ENCODE data around the gene THNSL1.

Gene THNSL1

DNA sequence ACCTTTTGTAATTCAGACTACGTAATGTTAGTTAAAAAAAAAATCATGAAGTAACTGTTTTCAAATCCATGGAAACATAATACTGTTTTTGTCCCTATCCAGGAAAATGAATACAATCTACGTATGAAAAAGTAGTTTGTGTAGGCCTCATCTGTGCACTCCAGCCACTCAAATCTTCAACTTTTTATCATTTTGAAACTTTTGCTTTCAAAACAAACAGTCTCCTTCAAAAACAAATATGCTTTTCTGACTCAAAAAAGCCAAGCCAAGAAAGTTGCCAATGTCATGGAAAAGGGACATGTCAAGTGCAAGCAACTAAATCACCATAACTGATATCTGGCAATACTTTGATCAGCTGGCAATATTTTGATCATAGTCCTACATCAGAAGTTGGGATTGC lies 13.1 kb downstream of the THNSL1 start:
- no peak overlapping the region for H3K4me3 Mint-ChIP-seq
- no peaks in the 10 kb centered on the region for H3K4me1 Mint-ChIP-seq
- H3K27ac Mint-ChIP-seq = no peak overlapping the region
- no peaks in the 10 kb centered on the region for H3K27me3 Mint-ChIP-seq
- DNase-seq (no peak), ATAC-seq (no peak)
- peaks cover 5 to 7% of the 10 kb centered on the region in 2 donors for H3K9me3 Mint-ChIP-seq

DNA sequence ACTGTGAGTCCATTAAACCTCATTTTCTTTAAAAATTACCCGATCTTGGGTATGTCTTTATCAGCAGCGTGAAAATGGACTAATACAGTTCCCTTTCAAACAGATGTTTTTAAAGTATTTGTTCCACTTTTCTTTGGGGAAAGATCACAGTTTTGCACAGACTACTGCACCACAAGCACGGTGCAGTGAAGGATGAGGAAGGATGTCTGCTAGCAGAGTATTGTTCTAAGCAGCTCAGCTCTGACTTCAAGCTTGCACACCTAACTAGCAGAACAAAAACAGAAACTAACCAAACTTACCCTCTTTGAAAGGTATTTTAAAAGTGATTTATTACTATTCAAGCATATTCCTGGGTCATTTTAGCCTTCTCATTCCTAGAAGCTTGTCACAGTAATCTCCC lies 20.0 kb downstream of the THNSL1 start:
- no peak overlapping the region for H3K27ac Mint-ChIP-seq
- no peak for ATAC-seq

GRCh38 chr10:25038325-25038724 lies 21.9 kb downstream of the THNSL1 start:
- Mint-ChIP-seq H3K4me3 (no peak overlapping the region), H3K27ac (no peak overlapping the region), H3K9me3 (no peaks in the 10 kb centered on the region), H3K27me3 (peaks cover 24% of the 10 kb centered on the region), H3K4me1 (no peaks in the 10 kb centered on the region)
- no peak for DNase-seq
- no peak for ATAC-seq

More for the DNA sequence above, 20.0 kb downstream of the THNSL1 start:
- DNase-seq = no peak
- Mint-ChIP-seq H3K27me3 (peaks cover 24% of the 10 kb centered on the region), H3K4me3 (no peak overlapping the region), H3K9me3 (no peaks in the 10 kb centered on the region), H3K4me1 (no peaks in the 10 kb centered on the region)

- Mint-ChIP-seq H3K4me1 (no peaks in the 10 kb centered on the region), H3K4me3 (no peak overlapping the region), H3K27me3 (peaks cover 28% of the 10 kb centered on the region), H3K9me3 (no peaks in the 10 kb centered on the region), H3K27ac (no peak overlapping the region)
- no peak for DNase-seq
- ATAC-seq = no peak
These were observed 23.1 kb downstream of the THNSL1 start for GRCh38 chr10:25039531-25039930.

- H3K4me1 Mint-ChIP-seq = no peaks in the 10 kb centered on the region
- peaks cover 34% of the 10 kb centered on the region for H3K27me3 Mint-ChIP-seq
- no peak overlapping the region for H3K27ac Mint-ChIP-seq
- H3K9me3 Mint-ChIP-seq = peaks cover 0 to 5% of the 10 kb centered on the region in 2 donors
- DNase-seq (no peak), ATAC-seq (no peak)
- H3K4me3 Mint-ChIP-seq = no peak overlapping the region
These were observed 30.2 kb downstream of the THNSL1 start for GRCh38 chr10:25046641-25047040.

DNA sequence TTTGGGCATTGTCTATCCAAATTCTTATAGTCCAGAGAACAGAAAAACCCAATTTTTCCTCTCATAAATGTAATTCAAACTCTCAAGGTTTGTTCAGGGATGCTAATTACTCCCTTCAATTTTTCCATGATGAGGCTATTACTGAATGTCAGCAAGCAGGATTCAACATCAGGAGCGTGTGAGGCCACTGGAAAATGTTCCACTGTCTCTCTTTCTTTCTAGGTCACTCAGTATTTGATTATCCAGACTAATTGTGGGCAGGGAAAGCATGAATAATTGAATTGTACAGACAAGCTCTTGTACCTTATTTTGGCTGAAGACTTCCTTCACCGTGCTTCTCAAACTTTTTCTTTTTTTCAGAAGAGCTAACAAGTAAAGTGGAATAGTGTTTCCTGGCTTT lies 30.7 kb downstream of the THNSL1 start:
- ATAC-seq = no peak
- Mint-ChIP-seq H3K4me1 (no peaks in the 10 kb centered on the region), H3K27ac (no peak overlapping the region), H3K4me3 (no peak overlapping the region), H3K9me3 (peaks cover 0 to 5% of the 10 kb centered on the region in 2 donors), H3K27me3 (peaks cover 34% of the 10 kb centered on the region)
- no peak for DNase-seq

DNA sequence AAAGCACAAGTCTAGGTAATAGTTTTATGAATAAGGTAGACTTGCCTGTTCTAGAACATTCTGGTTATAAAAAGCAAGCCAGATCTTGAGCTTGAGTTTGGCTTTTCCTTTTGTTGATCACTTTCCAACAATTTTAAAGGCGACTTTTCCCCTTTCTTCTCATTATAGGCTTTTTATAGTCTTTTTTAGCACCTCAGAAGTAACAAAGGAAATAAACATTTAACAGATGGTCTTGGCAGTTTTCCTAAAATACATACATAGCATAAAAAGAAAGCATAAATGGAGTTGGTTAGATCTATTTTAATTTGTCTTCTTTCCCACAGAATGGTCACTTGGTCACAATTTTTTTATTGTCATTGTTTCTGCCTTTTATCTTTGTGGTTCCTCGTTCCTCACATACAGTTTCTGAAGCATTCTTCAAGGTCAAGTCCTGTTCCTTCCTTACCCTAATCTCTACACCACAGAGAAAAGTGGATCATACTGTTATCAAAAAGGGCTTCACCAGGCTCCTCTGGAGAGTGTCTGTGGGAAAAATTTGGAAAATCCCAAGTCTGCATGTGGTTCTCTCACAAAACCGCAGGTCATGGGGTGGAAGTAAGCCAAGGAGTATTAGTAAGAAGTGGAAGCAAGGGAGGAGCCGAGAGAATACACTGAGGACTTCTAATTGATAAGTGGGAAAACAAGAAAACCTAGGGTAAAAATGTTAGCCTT lies 31.3 kb downstream of the THNSL1 start:
- DNase-seq (no peak), ATAC-seq (no peak)
- Mint-ChIP-seq H3K9me3 (peaks cover 0 to 5% of the 10 kb centered on the region in 2 donors), H3K27me3 (peaks cover 34% of the 10 kb centered on the region), H3K4me1 (no peaks in the 10 kb centered on the region), H3K4me3 (no peak overlapping the region), H3K27ac (no peak overlapping the region)

DNA sequence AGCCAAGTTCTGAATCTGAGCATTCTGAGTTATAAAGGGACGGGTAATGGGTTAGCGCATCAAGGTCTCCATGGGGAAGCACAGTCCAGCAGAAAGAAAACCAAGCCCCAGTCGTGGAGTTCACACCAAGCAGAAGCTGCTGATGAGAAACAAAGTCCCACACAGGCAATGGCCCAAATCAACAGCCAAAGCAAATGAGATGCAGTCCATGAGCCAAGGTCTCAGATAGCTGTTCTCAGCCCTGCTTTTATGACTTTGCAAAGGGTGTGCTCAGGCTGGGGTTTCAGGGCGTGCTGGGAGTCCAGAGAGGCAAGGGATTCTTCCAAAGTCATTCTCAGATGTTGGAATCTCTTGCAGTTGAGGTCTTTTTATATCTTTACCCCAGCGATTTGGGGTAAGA lies 32.0 kb downstream of the THNSL1 start:
- H3K27me3 Mint-ChIP-seq = peaks cover 34% of the 10 kb centered on the region
- no peak overlapping the region for H3K4me3 Mint-ChIP-seq

GRCh38 chr10:25049966-25050365 lies 33.6 kb downstream of the THNSL1 start:
- ATAC-seq (no peak), DNase-seq (no peak)
- Mint-ChIP-seq H3K9me3 (peaks cover 0 to 5% of the 10 kb centered on the region in 2 donors), H3K4me1 (no peaks in the 10 kb centered on the region), H3K27me3 (peaks cover 27% of the 10 kb centered on the region), H3K4me3 (no peak overlapping the region), H3K27ac (no peak overlapping the region)

More for the DNA sequence above, 32.0 kb downstream of the THNSL1 start:
- no peak for ATAC-seq
- Mint-ChIP-seq H3K4me1 (no peaks in the 10 kb centered on the region), H3K27ac (no peak overlapping the region), H3K9me3 (peaks cover 0 to 5% of the 10 kb centered on the region in 2 donors)
- DNase-seq = no peak

GRCh38 chr10:25050402-25050801 lies 34.0 kb downstream of the THNSL1 start:
- ATAC-seq = no peak
- no peak for DNase-seq
- Mint-ChIP-seq H3K4me1 (no peaks in the 10 kb centered on the region), H3K27ac (no peak overlapping the region), H3K27me3 (peaks cover 26% of the 10 kb centered on the region), H3K9me3 (peaks cover 0 to 5% of the 10 kb centered on the region in 2 donors), H3K4me3 (no peak overlapping the region)

GRCh38 chr10:25052012-25052411 lies 35.6 kb downstream of the THNSL1 start:
- ATAC-seq (no peak), DNase-seq (no peak)
- Mint-ChIP-seq H3K27me3 (peaks cover 26% of the 10 kb centered on the region), H3K4me3 (no peak overlapping the region), H3K4me1 (no peaks in the 10 kb centered on the region), H3K9me3 (peaks cover 0 to 5% of the 10 kb centered on the region in 2 donors), H3K27ac (no peak overlapping the region)

DNA sequence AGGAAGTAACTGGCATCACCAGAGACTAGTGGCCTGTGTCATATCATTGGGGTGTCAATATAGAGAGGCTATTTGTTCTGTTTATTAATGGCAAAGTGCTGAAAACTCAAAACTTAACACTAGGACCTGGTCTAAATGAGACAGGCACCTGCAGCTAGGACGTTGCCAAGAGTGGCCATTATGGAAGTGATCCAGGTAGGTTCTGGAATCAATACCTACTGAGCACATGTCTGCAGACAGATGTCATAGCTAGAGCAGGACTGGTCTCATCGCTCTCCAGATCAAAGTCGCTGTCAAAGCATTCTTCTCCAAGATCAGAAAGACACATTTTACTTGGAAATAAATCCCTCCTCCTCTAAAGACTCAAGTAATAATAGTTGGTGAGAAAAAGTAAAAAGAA lies 40.3 kb downstream of the THNSL1 start:
- ATAC-seq (no peak), DNase-seq (no peak)
- Mint-ChIP-seq H3K4me1 (no peaks in the 10 kb centered on the region), H3K4me3 (no peak overlapping the region), H3K27me3 (no peaks in the 10 kb centered on the region), H3K9me3 (no peaks in the 10 kb centered on the region), H3K27ac (no peak overlapping the region)

GRCh38 chr10:25057886-25058285 lies 41.5 kb downstream of the THNSL1 start:
- ATAC-seq = no peak

GRCh38 chr10:25059990-25060389 lies 43.6 kb downstream of the THNSL1 start:
- H3K27me3 Mint-ChIP-seq = no peaks in the 10 kb centered on the region
- no peaks in the 10 kb centered on the region for H3K9me3 Mint-ChIP-seq
- no peak for DNase-seq
- no peak overlapping the region for H3K27ac Mint-ChIP-seq
- no peak overlapping the region for H3K4me3 Mint-ChIP-seq
- peaks cover 18% of the 10 kb centered on the region for H3K4me1 Mint-ChIP-seq
- ATAC-seq = no peak

More at GRCh38 chr10:25057886-25058285, 41.5 kb downstream of the THNSL1 start:
- Mint-ChIP-seq H3K27me3 (no peaks in the 10 kb centered on the region), H3K4me3 (no peak overlapping the region), H3K9me3 (no peaks in the 10 kb centered on the region), H3K27ac (no peak overlapping the region), H3K4me1 (peaks cover 9% of the 10 kb centered on the region)
- DNase-seq = no peak

DNA sequence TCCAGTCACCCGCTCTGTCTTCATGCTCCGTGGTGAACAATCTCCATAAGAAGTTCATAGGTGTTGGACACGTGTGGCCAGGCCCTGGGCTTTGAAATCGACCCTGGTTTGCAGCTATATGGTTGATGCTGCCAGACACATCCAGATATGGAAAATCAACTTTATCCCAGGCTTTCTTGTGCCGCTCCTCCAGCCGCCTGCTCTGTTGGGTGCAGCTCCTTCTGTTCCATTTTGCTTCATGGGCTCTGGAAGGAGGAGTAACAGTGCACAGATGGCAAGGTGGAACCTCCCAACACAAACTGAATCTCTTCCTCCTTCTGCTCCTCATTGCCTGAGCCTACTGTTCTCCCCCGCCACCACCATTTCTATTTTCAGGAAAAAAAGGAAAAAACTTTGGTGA lies 44.7 kb downstream of the THNSL1 start:
- Mint-ChIP-seq H3K27me3 (no peaks in the 10 kb centered on the region), H3K27ac (peak overlapping the region in 1 of 2 donors; percentile 80), H3K4me1 (peaks cover 18% of the 10 kb centered on the region), H3K9me3 (no peaks in the 10 kb centered on the region), H3K4me3 (no peak overlapping the region)
- ATAC-seq (no peak), DNase-seq (no peak)

DNA sequence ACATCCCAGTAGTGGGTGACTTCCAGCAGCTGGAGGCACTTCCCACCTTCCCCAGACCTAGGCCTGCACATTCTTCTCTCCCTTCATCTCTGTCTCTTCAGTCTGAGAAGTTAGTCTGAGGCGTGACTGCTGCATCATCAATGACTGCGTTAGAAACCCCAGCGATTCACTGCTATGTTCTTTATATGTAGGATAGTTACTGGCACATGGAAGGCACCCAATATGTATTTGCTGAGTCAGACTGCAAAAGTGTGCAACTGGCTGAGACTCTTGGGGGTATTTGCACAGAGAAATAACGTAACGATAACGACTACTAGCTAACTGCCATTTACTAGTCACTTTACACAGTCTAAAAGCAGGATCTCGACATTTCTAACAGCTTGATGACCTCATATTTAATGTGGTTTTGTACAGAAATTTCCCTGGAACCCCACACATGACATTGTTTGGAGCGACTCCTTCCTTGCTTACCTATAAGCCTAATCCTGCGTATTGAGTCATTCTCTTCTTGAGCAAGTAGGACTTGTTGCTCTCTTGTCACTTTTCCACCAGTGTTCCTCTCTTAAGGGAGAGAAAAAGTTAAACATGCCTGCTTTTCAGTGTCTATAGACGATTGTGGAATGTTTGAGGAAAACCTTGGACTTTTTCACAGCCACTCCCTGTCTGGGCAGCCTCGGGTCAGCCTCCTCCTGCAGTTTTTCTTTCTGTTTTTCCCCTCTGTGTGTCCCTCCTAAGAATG lies 45.5 kb downstream of the THNSL1 start:
- no peaks in the 10 kb centered on the region for H3K9me3 Mint-ChIP-seq
- peak overlapping the region; percentile 32 to 51 for H3K4me3 Mint-ChIP-seq
- no peaks in the 10 kb centered on the region for H3K27me3 Mint-ChIP-seq
- peaks cover 18% of the 10 kb centered on the region for H3K4me1 Mint-ChIP-seq
- no peak for DNase-seq
- H3K27ac Mint-ChIP-seq = no peak overlapping the region
- no peak for ATAC-seq
